HepG2 (cell line): ENCODE measurements around the gene RSAD2. TPM values are rescaled to one million over a fixed set of nuclear protein-coding genes. Genes with fewer than 3 reads are reported as not detected.

Experiments used
- ATAC-seq: fragments of 200-7000 bp; cut with Tn5 transposase; 3 replicates; pipeline ENCODE4 v1.9.1; 2020; ENCODE audit warnings: mild to moderate bottlenecking, moderate library complexity
- BruUV-seq: library from RNA; stranded (reverse); fragments of 400-500 nt; replicated peaks from 2 replicates; lab custom pipeline; 2021; lab: Mats Ljungman, UMichigan
- CTCF ChIA-PET: fragments of 300-600 bp; formaldehyde crosslinking; extraction: SDS; loops from one replicate; lab custom pipeline; 2021; ENCODE audit warnings: low total read pairs, inconsistent platforms, low intra/inter-chr PET ratio; lab: Yijun Ruan, JAX
- POLR2A ChIA-PET: fragments of 350-600 bp; sonication (Branson Sonifier 250); formaldehyde crosslinking; loops from one replicate; lab custom pipeline; 2020; ENCODE audit warnings: antibody characterized with exemption, inconsistent platforms; lab: Yijun Ruan, JAX
- DNase-seq: peaks from one replicate; pipeline ENCODE4 v3.0.0-alpha.2; 2015; ENCODE audit warnings: low spot score
- FAIRE-seq: peaks from 3 replicates; lab custom pipeline; 2011; peaks lifted over from hg19 to GRCh38; lab: Jason Lieb, UNC
- H2AFZ ChIP-seq: one replicate; pipeline ENCODE4 v1.6.1; 2011; ENCODE audit warnings: low read length, inconsistent platforms
- H3K27ac ChIP-seq: fragments of 300-600 bp; 3 replicates; pipeline ENCODE4 v1.8.0; 2011; ENCODE audit warnings: mixed run types, mild to moderate bottlenecking, mixed read lengths, low read length, inconsistent platforms; ENCODE audit not compliant: insufficient read depth; ENCODE audit errors: extremely low read length
- H3K27me3 ChIP-seq, 2 experiments: fragments of 200-600 bp in 1 of 2; 2 replicates in 1 of 2; 3 replicates in 1 of 2; pipeline versions ENCODE4 v1.6.0 to v1.8.0; 2011; ENCODE audit warnings: low read length in 2 of 2, mild to moderate bottlenecking in 2 of 2, moderate library complexity in 2 of 2, inconsistent platforms in 1 of 2; ENCODE audit not compliant: insufficient read depth in 2 of 2, control insufficient read depth in 1 of 2
- H3K36me3 ChIP-seq, 2 experiments: fragments of 200-600 bp in 1 of 2; replicated peaks in 1 of 2; 2 replicates in 1 of 2; 3 replicates in 1 of 2; pipeline versions ENCODE4 v1.5.1 to v1.8.0; 2011; ENCODE audit warnings: low read length in 2 of 2, inconsistent platforms in 1 of 2; ENCODE audit not compliant: insufficient read depth in 2 of 2, control insufficient read depth in 1 of 2
- H3K4me1 ChIP-seq: 2 replicates; pipeline ENCODE4 v1.5.1; 2012; ENCODE audit warnings: low read length, inconsistent platforms; ENCODE audit not compliant: insufficient read depth
- H3K4me2 ChIP-seq: 2 replicates; pipeline ENCODE4 v1.6.0; 2011; ENCODE audit warnings: low read depth, low read length, inconsistent platforms
- H3K4me3 ChIP-seq, 3 experiments: fragments of 200-600 bp in 1 of 3; sonication (generic), shearing (Covaris generic) in 1 of 3; replicated peaks in 1 of 3; 2 replicates each; pipeline ENCODE4 v1.5.1; 2011 to 2016; ENCODE audit warnings: low read length in 3 of 3, inconsistent platforms in 2 of 3, low read depth in 2 of 3, mild to moderate bottlenecking in 2 of 3, control low read depth in 1 of 3, mixed read lengths in 1 of 3; ENCODE audit not compliant: insufficient read depth in 1 of 3
- H3K79me2 ChIP-seq: one replicate; pipeline ENCODE4 v1.6.1; 2011; ENCODE audit warnings: low read length, inconsistent platforms; ENCODE audit not compliant: insufficient read depth
- H3K9ac ChIP-seq: 2 replicates; pipeline ENCODE4 v1.6.0; 2011; ENCODE audit warnings: mild to moderate bottlenecking, low read depth, low read length, inconsistent platforms; ENCODE audit not compliant: insufficient read depth
- H3K9me3 ChIP-seq: 2 replicates; pipeline ENCODE4 v1.5.1; 2012; ENCODE audit warnings: mild to moderate bottlenecking, low read length
- H4K20me1 ChIP-seq: 2 replicates; pipeline ENCODE4 v1.6.0; 2011; ENCODE audit warnings: inconsistent platforms, mild to moderate bottlenecking, low read length, moderate library complexity; ENCODE audit not compliant: insufficient read depth
- ATAD3A ChIP-seq: sonication (generic); formaldehyde crosslinking; IDR thresholded peaks from 2 replicates; pipeline ENCODE4 v1.4.0; 2020; ENCODE audit warnings: missing genetic modification reagents
- GPN1 ChIP-seq: sonication (generic); formaldehyde crosslinking; IDR thresholded peaks from 2 replicates; pipeline ENCODE4 v1.5.1; 2020; ENCODE audit warnings: missing genetic modification reagents, borderline replicate concordance
- MTF2 ChIP-seq: sonication (generic); formaldehyde crosslinking; IDR thresholded peaks from 2 replicates; pipeline ENCODE4 v1.5.0; 2020; ENCODE audit warnings: missing genetic modification reagents, borderline replicate concordance
- NCOA5 ChIP-seq: sonication (generic); formaldehyde crosslinking; IDR thresholded peaks from 2 replicates; pipeline ENCODE4 v1.4.0; 2020; ENCODE audit warnings: missing genetic modification reagents
- PCBP1 ChIP-seq: fragments of 200-400 bp; formaldehyde crosslinking; IDR thresholded peaks from 2 replicates; pipeline ENCODE4 v1.6.1; 2017; ENCODE audit warnings: mild to moderate bottlenecking, low read depth, low read length, borderline replicate concordance
- PLRG1 ChIP-seq: fragments of 450-650 bp; conservative IDR thresholded peaks from 2 replicates; pipeline ENCODE4 v1.6.1; 2016
- ZBTB7B ChIP-seq: sonication (generic); formaldehyde crosslinking; IDR thresholded peaks from 2 replicates; pipeline ENCODE4 v1.4.0; 2020; ENCODE audit warnings: missing genetic modification reagents
- ZNF263 ChIP-seq: sonication (generic); formaldehyde crosslinking; IDR thresholded peaks from 2 replicates; pipeline ENCODE4 v1.4.0; 2020; ENCODE audit warnings: missing genetic modification reagents
- ZNF33A ChIP-seq: sonication (generic); formaldehyde crosslinking; IDR thresholded peaks from 2 replicates; pipeline ENCODE4 v1.5.1; 2020; ENCODE audit warnings: missing genetic modification reagents, mild to moderate bottlenecking, moderate library complexity, borderline replicate concordance
- ZNF737 ChIP-seq: sonication (generic); formaldehyde crosslinking; IDR thresholded peaks from 2 replicates; pipeline ENCODE4 v1.5.0; 2020; ENCODE audit warnings: missing genetic modification reagents, mild to moderate bottlenecking, borderline replicate concordance
- WGBS: methylation state at CpG from one replicate; pipeline ENCODE4 v1.1.6; 2017; ENCODE audit warnings: low lambda C conversion rate; 5-methylcytosine and 5-hydroxymethylcytosine counted together
- in situ Hi-C: cut with HindIII; loops from 2 replicates; pipeline ENCODE4 v1.10.0; 2017; ENCODE audit warnings: low pct_unique_long_range_greater_than_20kb; ENCODE audit not compliant: extremely low pct_ligation_motif_present
- intact Hi-C: fragments of 100-400 bp; cut with micrococcal nuclease; formaldehyde crosslinking; loops from one replicate; pipeline ENCODE4 v1.10.0; 2022; ENCODE audit not compliant: unreplicated experiment
- polyA plus RNA-seq, 8 experiments: library from polyadenylated mRNA; depleted of rRNA in 3 of 8; stranded (reverse) in 7 of 8; unstranded in 1 of 8; fragments of >200 nt; fragmentation: Illumina TruSeq in 4 of 8; extraction: Trizol in 4 of 8; gene quantifications; 2 replicates each; pipeline versions ENCODE4 v1.2.1 to v1.2.3, GENCODE V29; 2011 to 2016; ENCODE audit warnings: low read depth in 4 of 8, missing spikeins in 1 of 8, mixed read lengths in 1 of 8; ENCODE audit not compliant: insufficient read depth in 1 of 8
- total RNA-seq, 5 experiments: library from RNA; depleted of rRNA; stranded (reverse); fragments of >200 nt; fragmentation: Illumina TruSeq; extraction: Trizol; gene quantifications; 2 replicates each; pipeline ENCODE4 v1.2.3, GENCODE V29; 2016; ENCODE audit warnings: low read depth in 1 of 5
- TF ChIP-seq, protein P1 (sequence below): sonication (generic); formaldehyde crosslinking; IDR thresholded peaks from 2 replicates; pipeline ENCODE4 v1.9.0; 2021; ENCODE audit warnings: missing genetic modification reagents, mild to moderate bottlenecking, borderline replicate concordance
- TF ChIP-seq, protein P2 (sequence below), 2 experiments: fragments of 450-650 bp in 1 of 2; sonication (generic) in 1 of 2; formaldehyde crosslinking; IDR thresholded peaks; 2 replicates each; pipeline versions ENCODE4 v1.5.0 to v1.8.0; 2020 to 2022; ENCODE audit warnings: mild to moderate bottlenecking in 1 of 2, missing genetic modification reagents in 1 of 2
- TF ChIP-seq, protein P3 (sequence below): sonication (generic); formaldehyde crosslinking; IDR thresholded peaks from 2 replicates; pipeline ENCODE4 v1.8.1; 2022; ENCODE audit warnings: low read depth, mild to moderate bottlenecking, missing genetic modification reagents
- TF ChIP-seq, protein P4 (sequence below): sonication (generic); formaldehyde crosslinking; conservative IDR thresholded peaks from 2 replicates; pipeline ENCODE4 v1.8.0; 2022; ENCODE audit warnings: low read depth, missing genetic modification reagents

RSAD2 gene
- total and polyA plus RNA-seq, 2 of the 13 experiments (the other 11 are each of a cell fraction or from before 2014, with no cell fraction given): 0.11 TPM; not detected in 1

DNA sequence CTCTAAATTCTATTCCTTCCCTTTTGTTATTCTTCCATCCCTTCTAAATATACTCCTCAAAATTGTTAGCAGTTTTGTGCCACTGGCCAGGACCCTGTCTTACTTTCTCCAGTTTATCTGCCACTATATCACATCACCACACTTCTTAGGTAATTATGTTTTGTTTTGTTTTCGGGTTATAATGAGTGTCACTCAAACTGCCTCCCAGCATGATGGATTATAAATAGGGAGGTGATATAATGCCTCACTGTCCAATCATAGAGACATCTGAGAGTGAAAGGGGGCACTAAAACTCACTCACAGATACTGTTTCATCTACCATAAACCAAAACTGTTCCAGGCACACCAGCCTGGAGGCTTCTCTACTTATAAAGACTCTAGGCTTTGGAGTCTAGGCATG, 3.5 kb downstream of the RSAD2 start:
- DNase-seq (no peak), ATAC-seq (no peak), FAIRE-seq (no peak)
- no peak overlapping the region for H2AFZ ChIP-seq
- H3K4me1 ChIP-seq: peaks cover 10% of the 10 kb centered on the region; the same call in 1 of the 2 replicates
- TF ChIP-seq GPN1 (CRISPR knock-in tag) (no peak), ATAD3A (CRISPR knock-in tag) (no peak), PCBP1 (no peak), ZNF33A (CRISPR knock-in tag) (no peak), NCOA5 (CRISPR knock-in tag) (no peak), MTF2 (CRISPR knock-in tag) (no peak), ZNF737 (CRISPR knock-in tag) (no peak), PLRG1 (no peak), ZBTB7B (CRISPR knock-in tag) (no peak), ZNF263 (no peak)
- TF ChIP-seq, protein P1, sequence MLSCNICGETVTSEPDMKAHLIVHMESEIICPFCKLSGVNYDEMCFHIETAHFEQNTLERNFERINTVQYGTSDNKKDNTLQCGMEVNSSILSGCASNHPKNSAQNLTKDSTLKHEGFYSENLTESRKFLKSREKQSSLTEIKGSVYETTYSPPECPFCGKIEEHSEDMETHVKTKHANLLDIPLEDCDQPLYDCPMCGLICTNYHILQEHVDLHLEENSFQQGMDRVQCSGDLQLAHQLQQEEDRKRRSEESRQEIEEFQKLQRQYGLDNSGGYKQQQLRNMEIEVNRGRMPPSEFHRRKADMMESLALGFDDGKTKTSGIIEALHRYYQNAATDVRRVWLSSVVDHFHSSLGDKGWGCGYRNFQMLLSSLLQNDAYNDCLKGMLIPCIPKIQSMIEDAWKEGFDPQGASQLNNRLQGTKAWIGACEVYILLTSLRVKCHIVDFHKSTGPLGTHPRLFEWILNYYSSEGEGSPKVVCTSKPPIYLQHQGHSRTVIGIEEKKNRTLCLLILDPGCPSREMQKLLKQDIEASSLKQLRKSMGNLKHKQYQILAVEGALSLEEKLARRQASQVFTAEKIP (CRISPR knock-in tag): no peak
- TF ChIP-seq, protein P2, sequence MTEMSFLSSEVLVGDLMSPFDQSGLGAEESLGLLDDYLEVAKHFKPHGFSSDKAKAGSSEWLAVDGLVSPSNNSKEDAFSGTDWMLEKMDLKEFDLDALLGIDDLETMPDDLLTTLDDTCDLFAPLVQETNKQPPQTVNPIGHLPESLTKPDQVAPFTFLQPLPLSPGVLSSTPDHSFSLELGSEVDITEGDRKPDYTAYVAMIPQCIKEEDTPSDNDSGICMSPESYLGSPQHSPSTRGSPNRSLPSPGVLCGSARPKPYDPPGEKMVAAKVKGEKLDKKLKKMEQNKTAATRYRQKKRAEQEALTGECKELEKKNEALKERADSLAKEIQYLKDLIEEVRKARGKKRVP (CRISPR knock-in tag; IDR thresholded peaks at IDR 0.05): no peak
- TF ChIP-seq, protein P3, sequence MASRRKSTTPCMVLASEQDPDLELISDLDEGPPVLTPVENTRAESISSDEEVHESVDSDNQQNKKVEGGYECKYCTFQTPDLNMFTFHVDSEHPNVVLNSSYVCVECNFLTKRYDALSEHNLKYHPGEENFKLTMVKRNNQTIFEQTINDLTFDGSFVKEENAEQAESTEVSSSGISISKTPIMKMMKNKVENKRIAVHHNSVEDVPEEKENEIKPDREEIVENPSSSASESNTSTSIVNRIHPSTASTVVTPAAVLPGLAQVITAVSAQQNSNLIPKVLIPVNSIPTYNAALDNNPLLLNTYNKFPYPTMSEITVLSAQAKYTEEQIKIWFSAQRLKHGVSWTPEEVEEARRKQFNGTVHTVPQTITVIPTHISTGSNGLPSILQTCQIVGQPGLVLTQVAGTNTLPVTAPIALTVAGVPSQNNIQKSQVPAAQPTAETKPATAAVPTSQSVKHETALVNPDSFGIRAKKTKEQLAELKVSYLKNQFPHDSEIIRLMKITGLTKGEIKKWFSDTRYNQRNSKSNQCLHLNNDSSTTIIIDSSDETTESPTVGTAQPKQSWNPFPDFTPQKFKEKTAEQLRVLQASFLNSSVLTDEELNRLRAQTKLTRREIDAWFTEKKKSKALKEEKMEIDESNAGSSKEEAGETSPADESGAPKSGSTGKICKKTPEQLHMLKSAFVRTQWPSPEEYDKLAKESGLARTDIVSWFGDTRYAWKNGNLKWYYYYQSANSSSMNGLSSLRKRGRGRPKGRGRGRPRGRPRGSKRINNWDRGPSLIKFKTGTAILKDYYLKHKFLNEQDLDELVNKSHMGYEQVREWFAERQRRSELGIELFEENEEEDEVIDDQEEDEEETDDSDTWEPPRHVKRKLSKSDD (CRISPR knock-in tag): no peak
- TF ChIP-seq, protein P4, sequence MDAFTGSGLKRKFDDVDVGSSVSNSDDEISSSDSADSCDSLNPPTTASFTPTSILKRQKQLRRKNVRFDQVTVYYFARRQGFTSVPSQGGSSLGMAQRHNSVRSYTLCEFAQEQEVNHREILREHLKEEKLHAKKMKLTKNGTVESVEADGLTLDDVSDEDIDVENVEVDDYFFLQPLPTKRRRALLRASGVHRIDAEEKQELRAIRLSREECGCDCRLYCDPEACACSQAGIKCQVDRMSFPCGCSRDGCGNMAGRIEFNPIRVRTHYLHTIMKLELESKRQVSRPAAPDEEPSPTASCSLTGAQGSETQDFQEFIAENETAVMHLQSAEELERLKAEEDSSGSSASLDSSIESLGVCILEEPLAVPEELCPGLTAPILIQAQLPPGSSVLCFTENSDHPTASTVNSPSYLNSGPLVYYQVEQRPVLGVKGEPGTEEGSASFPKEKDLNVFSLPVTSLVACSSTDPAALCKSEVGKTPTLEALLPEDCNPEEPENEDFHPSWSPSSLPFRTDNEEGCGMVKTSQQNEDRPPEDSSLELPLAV: no peak
- ChIA-PET POLR2A (no interaction called here), CTCF (no interaction called here)
- intact Hi-C loops (no loop called here), in situ Hi-C loops (no loop called here)
- H3K36me3 ChIP-seq: no peaks in the 10 kb centered on the region; a peak in 1 of 5 replicates
- no peak overlapping the region for H3K4me3 ChIP-seq
- no peak overlapping the region for H3K27ac ChIP-seq
- no peaks in the 10 kb centered on the region for H4K20me1 ChIP-seq
- no peaks in the 10 kb centered on the region for H3K79me2 ChIP-seq
- no peak overlapping the region for H3K9ac ChIP-seq
- 0% methylated on average over 1 of the region's 1 CpG for WGBS
- no TSS peak for BruUV-seq
- no peaks in the 10 kb centered on the region for H3K9me3 ChIP-seq
- peaks cover 0 to 40% of the 10 kb centered on the region in 2 experiments; a peak in 2 of 5 replicates for H3K27me3 ChIP-seq
- H3K4me2 ChIP-seq: no peak overlapping the region
